Esophagus squamous epithelium (tissue), 5 donors: ENCODE results near the gene NUP188. TPM values are rescaled to one million over a fixed set of nuclear protein-coding genes. Genes with fewer than 3 reads are reported as not detected.

ENCODE experiments used
- DNase-seq: peaks from one replicate; lab custom pipeline; 2025; lab: John Stamatoyannopoulos, UW
- H3K27ac ChIP-seq, 4 donors: fragments of 200-600 bp; sonication (generic); one replicate each; pipeline ENCODE4 v1.5.1; 2016 to 2019; ENCODE audit warnings: mild to moderate bottlenecking in 1 of 4
- H3K27me3 ChIP-seq, 4 donors: fragments of 200-600 bp; sonication (generic); 1 replicate in 3 of 4; 2 replicates in 1 of 4; pipeline versions ENCODE4 v1.5.1 to v1.6.0; 2017 to 2021; ENCODE audit warnings: antibody characterized with exemption in 1 of 4
- H3K36me3 ChIP-seq, 3 donors: fragments of 200-600 bp; sonication (generic); one replicate each; pipeline ENCODE4 v1.5.1; 2016 to 2019
- H3K4me1 ChIP-seq, 3 donors: fragments of 200-600 bp; sonication (generic); one replicate each; pipeline ENCODE4 v1.5.1; 2017 to 2019
- H3K4me3 ChIP-seq, 4 donors: fragments of 200-600 bp; sonication (generic); 1 replicate in 3 of 4; 2 replicates in 1 of 4; pipeline ENCODE4 v1.5.1; 2016 to 2019; ENCODE audit warnings: mild to moderate bottlenecking in 2 of 4, moderate library complexity in 1 of 4
- H3K9me3 ChIP-seq, 3 donors: fragments of 200-600 bp; sonication (generic); one replicate each; pipeline ENCODE4 v1.5.1; 2016 to 2019
- CTCF ChIP-seq, 6 experiments: fragments of 450-650 bp in 4 of 6; fragments of 200-600 bp in 2 of 6; sonication (generic) in 2 of 6; IDR thresholded peaks; one replicate each; pipeline ENCODE4 v1.5.1; 2016 to 2019; ENCODE audit warnings: antibody characterized with exemption in 6 of 6, mild to moderate bottlenecking in 4 of 6, moderate library complexity in 4 of 6
- POLR2A ChIP-seq, 4 donors: fragments of 450-650 bp; IDR thresholded peaks; one replicate each; pipeline ENCODE4 v1.6.1; 2017; ENCODE audit warnings: antibody characterized with exemption in 4 of 4, mild to moderate bottlenecking in 4 of 4, moderate library complexity in 3 of 4
- WGBS, 2 donors: methylation state at CpG; one replicate each; pipeline ENCODE4 v1.1.5; 2018; 5-methylcytosine and 5-hydroxymethylcytosine counted together
- intact Hi-C: fragments of 100-400 bp; cut with DNase I; formaldehyde crosslinking; loops from one replicate; pipeline ENCODE4 v1.15.0; 2022
- total RNA-seq, 4 donors: library from RNA; depleted of rRNA; stranded (reverse); fragments of >200 nt; gene quantifications; one replicate each; pipeline ENCODE4 v1.1.0, GENCODE V29; 2016
- donor health status: DM: yes; HTN: yes; CAD: no.

Gene NUP188
- total RNA-seq, 4 donors from 2014 or later: 61.0 to 78.6 (median 67.1) TPM

- peaks cover 45 to 100% (median 74%) of the 10 kb centered on the region in 3 donors for H3K36me3 ChIP-seq
- peaks cover 0 to 23% (median 5%) of the 10 kb centered on the region in 3 donors for H3K4me1 ChIP-seq
- intact Hi-C loops: no loop called here
- 87 to 91% methylated on average over 12 to 13 of the region's 17 CpGs for WGBS, 2 donors
- no peak for TF ChIP-seq CTCF (IDR thresholded peaks at IDR 0.05)
- TF ChIP-seq POLR2A (IDR thresholded peaks at IDR 0.05): no peak
- no peaks in the 10 kb centered on the region for H3K9me3 ChIP-seq
- H3K4me3 ChIP-seq: no peak overlapping the region
- no peak overlapping the region for H3K27ac ChIP-seq
- no peak for DNase-seq
- no peaks in the 10 kb centered on the region for H3K27me3 ChIP-seq
These were observed 62.2 kb downstream of the NUP188 start for GRCh38 chr9:129009584-129010141.

DNA sequence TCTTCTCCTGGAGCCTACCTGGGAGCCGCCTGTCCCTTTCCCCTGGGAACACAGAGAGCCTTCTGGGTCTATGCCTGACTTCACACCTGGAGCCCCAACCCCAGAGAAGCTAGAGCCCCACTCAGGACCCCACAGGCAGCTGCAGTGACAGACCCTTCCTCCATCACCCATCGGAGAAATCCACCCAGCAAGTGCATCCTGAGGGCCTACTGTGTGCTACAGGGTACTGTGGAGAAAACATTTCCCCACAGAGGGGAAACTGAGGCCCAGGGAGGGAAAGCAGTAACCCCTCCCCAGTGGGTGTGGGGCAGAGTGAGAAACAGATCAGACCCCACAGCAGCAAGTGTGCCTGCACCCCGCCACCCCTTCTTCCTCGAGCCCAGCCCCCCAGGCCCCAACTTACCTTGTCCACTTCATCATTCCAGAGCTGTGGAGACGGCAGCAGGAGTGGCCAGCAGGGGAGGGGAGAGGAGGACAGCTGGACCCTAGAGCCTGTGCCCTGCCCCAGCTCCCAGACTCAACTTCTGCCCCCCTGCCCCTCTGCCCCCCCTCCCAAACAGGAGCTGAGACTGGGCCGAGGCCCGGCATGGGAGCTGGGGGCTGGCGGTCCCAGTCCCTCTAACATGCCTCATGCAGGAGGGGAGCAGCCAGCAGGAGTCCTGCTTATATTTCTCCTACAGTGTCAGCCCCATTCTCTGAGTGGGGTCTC, 62.9 kb downstream of the NUP188 start:
- 67 to 95% methylated on average over 2 to 4 of the region's 8 CpGs for WGBS, 2 donors
- H3K4me3 ChIP-seq: no peak overlapping the region
- H3K36me3 ChIP-seq: peaks cover 39 to 100% (median 67%) of the 10 kb centered on the region in 3 donors
- peaks cover 0 to 23% (median 5%) of the 10 kb centered on the region in 3 donors for H3K4me1 ChIP-seq
- no peaks in the 10 kb centered on the region for H3K9me3 ChIP-seq
- DNase-seq: no peak
- TF ChIP-seq POLR2A (IDR thresholded peaks at IDR 0.05) (no peak), CTCF (IDR thresholded peaks at IDR 0.05) (no peak)
- H3K27ac ChIP-seq: no peak overlapping the region
- intact Hi-C loops: no loop called here
- no peaks in the 10 kb centered on the region for H3K27me3 ChIP-seq

- WGBS, 2 donors: 76 to 88% methylated on average over 4 to 6 of the region's 19 CpGs
- DNase-seq: no peak
- intact Hi-C loops: no loop called here
- TF ChIP-seq POLR2A (IDR thresholded peaks at IDR 0.05) (no peak), CTCF (IDR thresholded peaks at IDR 0.05) (no peak)
- peaks cover 0 to 22% (median 5%) of the 10 kb centered on the region in 3 donors for H3K4me1 ChIP-seq
- H3K36me3 ChIP-seq: peaks cover 37 to 100% (median 59%) of the 10 kb centered on the region in 3 donors
- H3K27me3 ChIP-seq: no peaks in the 10 kb centered on the region
- H3K27ac ChIP-seq: no peak overlapping the region
- H3K9me3 ChIP-seq: no peaks in the 10 kb centered on the region
- no peak overlapping the region for H3K4me3 ChIP-seq
These were observed 63.7 kb downstream of the NUP188 start for GRCh38 chr9:129011170-129011569.

DNA sequence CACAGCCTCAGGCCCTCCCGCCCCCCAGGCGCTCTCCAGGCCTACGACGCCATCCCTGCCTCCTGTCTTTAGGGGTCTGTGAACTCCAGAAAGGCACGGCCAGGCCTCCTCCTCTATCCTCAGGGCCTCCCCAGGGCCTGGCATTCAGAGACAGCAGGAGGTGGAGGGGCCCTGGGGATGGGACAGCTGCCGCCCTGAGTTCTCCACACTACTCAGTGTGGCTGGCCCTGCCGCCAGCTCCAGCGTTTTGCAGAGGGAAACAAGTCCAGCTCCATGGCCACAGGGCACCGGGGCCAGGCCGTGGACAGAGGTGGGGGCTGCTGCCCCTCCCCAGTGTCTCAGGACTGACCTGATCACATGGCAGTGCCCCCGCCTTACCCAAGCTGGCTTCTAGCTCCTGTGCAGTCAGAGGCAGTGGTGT, 64.3 kb downstream of the NUP188 start:
- TF ChIP-seq CTCF (IDR thresholded peaks at IDR 0.05) (no peak), POLR2A (IDR thresholded peaks at IDR 0.05) (no peak)
- peaks cover 0 to 16% (median 5%) of the 10 kb centered on the region in 3 donors for H3K4me1 ChIP-seq
- no peak overlapping the region for H3K4me3 ChIP-seq
- H3K27ac ChIP-seq: no peak overlapping the region
- WGBS, 2 donors: no CpG with 5 or more reads among the region's 11 CpGs
- H3K27me3 ChIP-seq: no peaks in the 10 kb centered on the region
- peaks cover 37 to 98% (median 55%) of the 10 kb centered on the region in 3 donors for H3K36me3 ChIP-seq
- H3K9me3 ChIP-seq: no peaks in the 10 kb centered on the region
- intact Hi-C loops: no loop called here
- no peak for DNase-seq

DNA sequence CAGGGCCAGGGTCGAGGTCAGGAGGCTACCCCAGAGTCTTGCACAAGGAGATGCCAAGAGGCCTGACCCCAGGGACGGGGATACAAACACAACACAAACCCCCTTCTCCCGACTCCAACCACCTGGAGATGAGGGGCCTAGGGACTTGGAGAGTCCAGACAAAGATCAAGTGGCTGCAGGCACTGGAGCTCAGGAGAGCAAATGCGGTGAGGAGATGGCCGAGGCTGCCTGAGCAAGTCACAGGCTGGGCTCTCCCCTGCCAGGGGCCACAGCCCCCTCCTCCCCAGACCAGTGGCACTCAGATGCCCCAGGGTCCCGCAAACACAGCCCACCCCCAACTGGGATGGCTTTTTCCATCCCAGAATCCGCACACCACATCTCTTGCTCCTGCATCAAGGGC, 64.8 kb downstream of the NUP188 start:
- TF ChIP-seq CTCF (IDR thresholded peaks at IDR 0.05) (no peak), POLR2A (IDR thresholded peaks at IDR 0.05) (no peak)
- peaks cover 0 to 10% (median 0%) of the 10 kb centered on the region in 3 donors for H3K4me1 ChIP-seq
- intact Hi-C loops: no loop called here
- no peak for DNase-seq
- H3K9me3 ChIP-seq: no peaks in the 10 kb centered on the region
- H3K27ac ChIP-seq: no peak overlapping the region
- no peaks in the 10 kb centered on the region for H3K27me3 ChIP-seq
- peaks cover 37 to 98% (median 51%) of the 10 kb centered on the region in 3 donors for H3K36me3 ChIP-seq
- WGBS, 2 donors: 40 to 85% methylated on average over 1 to 6 of the region's 7 CpGs
- H3K4me3 ChIP-seq: no peak overlapping the region
